Mesenteric fat pad (tissue), 1 donor: ENCODE measurements around the gene ACTRT2. TPM values are rescaled to one million over a fixed set of nuclear protein-coding genes. Genes with fewer than 3 reads are reported as not detected.

Experiments used
- DNase-seq: peaks from one replicate; pipeline ENCODE4 v3.0.0-alpha.2; 2020; ENCODE audit warnings: low spot score
- total RNA-seq: library from RNA; stranded (reverse); fragmentation: NEBNext Ultra II Directional; extraction: Animal tissue kit (Norgen Biotek cat#: 25700); gene quantifications from one replicate; pipeline ENCODE4 v1.2.1, GENCODE V29; 2021
- donor health status: DM: yes; HTN: yes; CAD: no.

ACTRT2 gene
- total RNA-seq, 1 donor from 2014 or later: not detected

GRCh38 chr1:3065797-3066196, 44.5 kb downstream of the ACTRT2 start:
- peak; percentile 62 for DNase-seq

GRCh38 chr1:3066250-3066711, 45.0 kb downstream of the ACTRT2 start:
- no peak for DNase-seq

- DNase-seq: no peak
These were observed 45.6 kb downstream of the ACTRT2 start for GRCh38 chr1:3066826-3067225.

GRCh38 chr1:3067301-3067670, 46.0 kb downstream of the ACTRT2 start:
- no peak for DNase-seq

- DNase-seq: no peak
These were observed 46.6 kb downstream of the ACTRT2 start for GRCh38 chr1:3067671-3068563.

GRCh38 chr1:3068564-3069431, 47.5 kb downstream of the ACTRT2 start, which contains the start of gene PRDM16:
PRDM16 (plus strand) TSS chr1:3069203; CDS start chr1:3069260, 57 bp downstream.
- no peak for DNase-seq

- no peak for DNase-seq
These were observed 48.4 kb downstream of the ACTRT2 start for GRCh38 chr1:3069491-3070308.

GRCh38 chr1:3070309-3070643, 49.0 kb downstream of the ACTRT2 start:
- no peak for DNase-seq

GRCh38 chr1:3070644-3071564, 49.6 kb downstream of the ACTRT2 start:
- no peak for DNase-seq

GRCh38 chr1:3071565-3072390, 50.5 kb downstream of the ACTRT2 start:
- no peak for DNase-seq

Other genes starting within 250 kb of the ACTRT2 start
- gene TTC34, start 219.8 kb upstream of the ACTRT2 start, total RNA-seq: 0.35 TPM
- gene PRDM16, start 47.7 kb downstream of the ACTRT2 start, total RNA-seq: 3.9 TPM